GM23248 (cell line): ENCODE data around the gene LPGAT1. TPM values are rescaled to one million over a fixed set of nuclear protein-coding genes. Genes with fewer than 3 reads are reported as not detected.
"Not testable (repeated sequence)": the region's sequence is repeated elsewhere in the genome, so short reads cannot be mapped to it uniquely, and the experiment has no call there.

Experiments
- DNase-seq: peaks from one replicate; pipeline ENCODE4 v3.0.0-alpha.2; 2015
- H2AFZ ChIP-seq: fragments of 200-600 bp; sonication (generic); 2 replicates; pipeline ENCODE4 v1.6.1; 2016; ENCODE audit warnings: antibody characterized with exemption
- H3F3A ChIP-seq: fragments of 200-600 bp; sonication (generic); 2 replicates; pipeline ENCODE4 v1.6.1; 2016; ENCODE audit warnings: mild to moderate bottlenecking, antibody characterized with exemption, mixed run types; ENCODE audit not compliant: insufficient read depth
- H3K27ac ChIP-seq: fragments of 200-600 bp; sonication (generic); 2 replicates; pipeline ENCODE4 v1.5.1; 2016; ENCODE audit warnings: mild to moderate bottlenecking
- H3K27me3 ChIP-seq: fragments of 200-600 bp; sonication (generic); replicated peaks from 2 replicates; pipeline ENCODE4 v1.6.1; 2016; ENCODE audit warnings: mild to moderate bottlenecking; ENCODE audit not compliant: insufficient read depth
- H3K36me3 ChIP-seq: fragments of 200-600 bp; sonication (generic); 2 replicates; pipeline ENCODE4 v1.6.1; 2016; ENCODE audit warnings: low read depth, mild to moderate bottlenecking
- H3K4me1 ChIP-seq: fragments of 200-600 bp; sonication (generic); 2 replicates; pipeline ENCODE4 v1.6.1; 2016; ENCODE audit warnings: mild to moderate bottlenecking; ENCODE audit not compliant: insufficient read depth
- H3K4me2 ChIP-seq: fragments of 200-600 bp; sonication (generic); one replicate; pipeline ENCODE4 v1.6.1; 2016; ENCODE audit warnings: mild to moderate bottlenecking; ENCODE audit not compliant: unreplicated experiment
- H3K4me3 ChIP-seq: fragments of 200-600 bp; sonication (generic); 2 replicates; pipeline ENCODE4 v1.5.1; 2016; ENCODE audit warnings: mild to moderate bottlenecking
- H3K79me2 ChIP-seq: fragments of 200-600 bp; sonication (generic); 2 replicates; pipeline ENCODE4 v1.6.1; 2016; ENCODE audit warnings: mild to moderate bottlenecking; ENCODE audit not compliant: insufficient read depth
- H3K9ac ChIP-seq: fragments of 200-600 bp; sonication (generic); 2 replicates; pipeline ENCODE4 v1.6.1; 2016; ENCODE audit warnings: mild to moderate bottlenecking
- H3K9me2 ChIP-seq: fragments of 200-600 bp; sonication (generic); 2 replicates; pipeline ENCODE4 v1.6.1; 2016; ENCODE audit warnings: mixed run types, mild to moderate bottlenecking, moderate library complexity; ENCODE audit not compliant: insufficient read depth
- H3K9me3 ChIP-seq: fragments of 200-600 bp; sonication (generic); one replicate; pipeline ENCODE4 v1.6.1; 2017; ENCODE audit warnings: low read depth
- H4K20me1 ChIP-seq: fragments of 200-600 bp; sonication (generic); 2 replicates; pipeline ENCODE4 v1.6.0; 2016; ENCODE audit not compliant: insufficient read depth
- EZH2 ChIP-seq: fragments of 200-600 bp; sonication (generic); IDR thresholded peaks from 2 replicates; pipeline ENCODE4 v1.6.1; 2018; ENCODE audit warnings: antibody characterized with exemption, mild to moderate bottlenecking; ENCODE audit not compliant: insufficient read depth, poor library complexity, severe bottlenecking
- EZH2phosphoT487 ChIP-seq: fragments of 200-600 bp; sonication (generic); IDR thresholded peaks from 2 replicates; pipeline ENCODE4 v1.6.1; 2018; ENCODE audit warnings: antibody characterized with exemption, moderate library complexity, mild to moderate bottlenecking, low read depth; ENCODE audit not compliant: insufficient read depth
- WGBS, 2 experiments: methylation state at CpG; one replicate each; pipeline ENCODE4 v1.1.6; 2015 to 2017; ENCODE audit warnings: low lambda C conversion rate in 2 of 2, low coverage in 1 of 2; ENCODE audit errors: missing lambda C conversion rate in 2 of 2; 5-methylcytosine and 5-hydroxymethylcytosine counted together
- in situ Hi-C: fragments of 300-500 bp; cut with MboI; formaldehyde crosslinking; loops from 2 replicates; pipeline ENCODE4 v1.15.0; 2020
- polyA plus RNA-seq: library from polyadenylated mRNA; unstranded; fragments of >200 nt; fragmentation: Nextera tagmentation; extraction: Ambion mirVana; gene quantifications from 2 replicates; pipeline ENCODE4 v1.2.1, GENCODE V29; 2016
- small RNA-seq: library from RNA; depleted of rRNA; stranded (forward); fragments of <200 nt; gene quantifications from one replicate; pipeline ENCODE3, GENCODE V24; 2014; ENCODE audit warnings: low read depth, low replicate concordance
- total RNA-seq: library from RNA; depleted of rRNA; stranded (reverse); fragments of >200 nt; shearing (Covaris generic); gene quantifications from 2 replicates; pipeline ENCODE4 v1.2.3, GENCODE V29; 2014; rRNA removed

LPGAT1 gene
- total and polyA plus RNA-seq, 2 experiments from 2014 or later: 13.5 to 62.4 TPM

- Histone ChIP-seq H3K27me3 (peaks cover 9% of the 10 kb centered on the region), H3K9me2 (no peaks in the 10 kb centered on the region), H3K4me1 (no peaks in the 10 kb centered on the region), H3K27ac (no peak overlapping the region), H3K9ac (no peak overlapping the region), H2AFZ (no peak overlapping the region), H3K4me2 (no peak overlapping the region), H4K20me1 (no peaks in the 10 kb centered on the region), H3K4me3 (no peak overlapping the region), H3K9me3 (no peaks in the 10 kb centered on the region), H3K79me2 (no peaks in the 10 kb centered on the region), H3F3A (no peaks in the 10 kb centered on the region), H3K36me3 (no peaks in the 10 kb centered on the region)
- 45 to 57% methylated on average over 1 of the region's 1 CpG for WGBS, 2 experiments
- no peak for DNase-seq
- TF ChIP-seq EZH2: no peak
- no peak for TF ChIP-seq EZH2phosphoT487
- in situ Hi-C loops: loop anchor here (25.0 kb wide), 1 partner anchor 315 kb away; no protein-coding TSS in a partner anchor
Observed at GRCh38 chr1:211697356-211697755, 133.2 kb downstream of the LPGAT1 start.

- no peaks in the 10 kb centered on the region; the same call in 1 of the 2 replicates for H3K27me3 ChIP-seq
- H2AFZ ChIP-seq: no peak overlapping the region
- H3K27ac ChIP-seq: no peak overlapping the region
- H3K4me2 ChIP-seq: no peak overlapping the region
- no peaks in the 10 kb centered on the region for H3K36me3 ChIP-seq
- WGBS, 2 experiments: 66% methylated on average over 10 of the region's 10 CpGs
- no peak overlapping the region for H3K9ac ChIP-seq
- H4K20me1 ChIP-seq: no peaks in the 10 kb centered on the region
- no peaks in the 10 kb centered on the region for H3K4me1 ChIP-seq
- no peak for TF ChIP-seq EZH2phosphoT487
- no peak for TF ChIP-seq EZH2
- H3F3A ChIP-seq: no peaks in the 10 kb centered on the region
- no peak for DNase-seq
- H3K4me3 ChIP-seq: no peak overlapping the region
- no peaks in the 10 kb centered on the region for H3K9me2 ChIP-seq
- no peaks in the 10 kb centered on the region for H3K9me3 ChIP-seq
- H3K79me2 ChIP-seq: no peaks in the 10 kb centered on the region
- in situ Hi-C loops: loop anchor here (25.0 kb wide), 1 partner anchor 317 kb away; no protein-coding TSS in a partner anchor
Observed at GRCh38 chr1:211695135-211695816, 135.3 kb downstream of the LPGAT1 start.

- not testable (repeated sequence) for H3F3A ChIP-seq, H3K27me3 ChIP-seq, DNase-seq, H3K9me3 ChIP-seq, H4K20me1 ChIP-seq, H3K9me2 ChIP-seq, H3K36me3 ChIP-seq, H3K9ac ChIP-seq, H3K4me3 ChIP-seq, H3K79me2 ChIP-seq, H3K4me2 ChIP-seq, H2AFZ ChIP-seq, H3K27ac ChIP-seq, H3K4me1 ChIP-seq
- WGBS, 2 experiments: 81 to 89% methylated on average over 5 of the region's 5 CpGs
- in situ Hi-C loops: loop anchor here (25.0 kb wide), 1 partner anchor 318 kb away; no protein-coding TSS in a partner anchor
Observed at GRCh38 chr1:211693911-211694310, 136.7 kb downstream of the LPGAT1 start.

Small RNAs within 50 kb of the gene (small RNA-seq; reads per million reads assigned to genes)
- gene RF00019 (not detected), gene RN7SL344P (not detected)

Other genes with a start within 250 kb of the LPGAT1 start
- 11.3 and 13.8 TPM in 2 replicates for gene NEK2, start 155.1 kb downstream of the LPGAT1 start, total RNA-seq
- 10.6 TPM in 2 replicates for gene NEK2, start 155.1 kb downstream of the LPGAT1 start, polyA plus RNA-seq
- gene INTS7, start 204.8 kb upstream of the LPGAT1 start, total RNA-seq: 9.6 and 12.1 TPM in 2 replicates
- gene INTS7, start 204.8 kb upstream of the LPGAT1 start, polyA plus RNA-seq: 9.8 and 11.8 TPM in 2 replicates
- gene DTL, start 205.0 kb upstream of the LPGAT1 start, total RNA-seq: 8.2 and 10.5 TPM in 2 replicates
- gene DTL, start 205.0 kb upstream of the LPGAT1 start, polyA plus RNA-seq: 7.6 and 9.7 TPM in 2 replicates